Endodermal cell (in vitro differentiated cells): ENCODE measurements around the gene B4GALT6. TPM values are rescaled to one million over a fixed set of nuclear protein-coding genes. Genes with fewer than 3 reads are reported as not detected.

Experiments
- DNase-seq: peaks from one replicate; pipeline ENCODE4 v3.0.0-alpha.2; 2017
- H3K27ac ChIP-seq: 2 replicates; pipeline ENCODE4 v1.5.1; 2013; ENCODE audit warnings: mild to moderate bottlenecking, low read depth, low read length, moderate library complexity
- H3K27me3 ChIP-seq: 2 replicates; pipeline ENCODE4 v1.6.1; 2013; ENCODE audit warnings: mild to moderate bottlenecking, low read length, moderate library complexity; ENCODE audit not compliant: insufficient read depth, control insufficient read depth, poor library complexity, severe bottlenecking
- H3K36me3 ChIP-seq: 2 replicates; pipeline ENCODE4 v1.7.0; 2013; ENCODE audit warnings: mild to moderate bottlenecking, low read length, moderate library complexity; ENCODE audit not compliant: control insufficient read depth, insufficient read depth
- H3K4me1 ChIP-seq: one replicate; pipeline ENCODE4 v1.7.0; 2013; ENCODE audit warnings: low read length; ENCODE audit not compliant: control insufficient read depth, insufficient read depth
- H3K4me3 ChIP-seq: 2 replicates; pipeline ENCODE4 v1.5.1; 2013; ENCODE audit warnings: mild to moderate bottlenecking, low read length, moderate library complexity
- H3K9ac ChIP-seq: 2 replicates; pipeline ENCODE4 v1.6.1; 2013; ENCODE audit warnings: mild to moderate bottlenecking, low read length, moderate library complexity; ENCODE audit not compliant: poor library complexity, severe bottlenecking; ENCODE audit errors: extremely low read depth
- H3K9me3 ChIP-seq: 2 replicates; pipeline ENCODE4 v1.6.1; 2013; ENCODE audit warnings: mild to moderate bottlenecking, low read length, moderate library complexity; ENCODE audit not compliant: control insufficient read depth
- H3K27ac Mint-ChIP-seq: 2 replicates; pipeline ENCODE4 v1.8.0; 2020; ENCODE audit warnings: mixed read lengths
- H3K27me3 Mint-ChIP-seq: 2 replicates; pipeline ENCODE4 v1.8.0; 2021; ENCODE audit warnings: mild to moderate bottlenecking, mixed read lengths; ENCODE audit not compliant: insufficient read depth
- H3K36me3 Mint-ChIP-seq: 2 replicates; pipeline ENCODE4 v1.8.0; 2020; ENCODE audit warnings: low read depth, mixed read lengths
- H3K4me1 Mint-ChIP-seq: 2 replicates; pipeline ENCODE4 v1.8.0; 2020; ENCODE audit warnings: mixed read lengths
- H3K4me3 Mint-ChIP-seq: 2 replicates; pipeline ENCODE4 v1.8.0; 2020; ENCODE audit warnings: mild to moderate bottlenecking, moderate library complexity, mixed read lengths
- H3K9me3 Mint-ChIP-seq: 2 replicates; pipeline ENCODE4 v1.8.0; 2020; ENCODE audit warnings: mild to moderate bottlenecking, mixed read lengths
- CTCF ChIP-seq: fragments of 200-600 bp; sonication (generic); conservative IDR thresholded peaks from 2 replicates; pipeline ENCODE4 v1.5.0; 2021; ENCODE audit warnings: antibody characterized with exemption, mild to moderate bottlenecking
- WGBS, 2 experiments: methylation state at CpG; one replicate each; pipeline versions ENCODE4 v1.1.5 to v1.1.7; 2013; ENCODE audit warnings: missing lambda C conversion rate in 2 of 2, mixed read lengths in 1 of 2; ENCODE audit not compliant: insufficient coverage in 1 of 2, insufficient read length in 1 of 2; 5-methylcytosine and 5-hydroxymethylcytosine counted together
- total RNA-seq, 2 donors: library from RNA; stranded (reverse); fragmentation: NEBNext Ultra II Directional in 1 of 2; extraction: Animal tissue kit (Norgen Biotek cat#: 25700) in 1 of 2; gene quantifications; 2 replicates in 1 of 2; 3 replicates in 1 of 2; pipeline ENCODE4 v1.2.1, GENCODE V29; 2021

Gene B4GALT6
- total RNA-seq, 2 donors from 2014 or later, result 47.7 to 48.4 TPM

GRCh38 chr18:31643003-31643402 is 41.4 kb downstream of the B4GALT6 start:
- Histone ChIP-seq H3K27me3 (no peaks in the 10 kb centered on the region), H3K27ac (no peak overlapping the region), H3K9ac (no peak overlapping the region), H3K9me3 (no peaks in the 10 kb centered on the region), H3K36me3 (peaks cover 7% of the 10 kb centered on the region), H3K4me1 (no peaks in the 10 kb centered on the region), H3K4me3 (no peak overlapping the region)
- no peak for TF ChIP-seq CTCF
- H3K27ac Mint-ChIP-seq, result no peak overlapping the region
- WGBS, 2 experiments, result 87 to 90% methylated on average over 3 of the region's 4 CpGs
- DNase-seq, result no peak
- no peak overlapping the region for H3K4me3 Mint-ChIP-seq
- peaks cover 32% of the 10 kb centered on the region for H3K36me3 Mint-ChIP-seq
- H3K4me1 Mint-ChIP-seq, result peaks cover 13% of the 10 kb centered on the region
- H3K27me3 Mint-ChIP-seq, result no peaks in the 10 kb centered on the region
- H3K9me3 Mint-ChIP-seq, result peaks cover 2% of the 10 kb centered on the region

- DNase-seq, result no peak
- Mint-ChIP-seq H3K36me3 (peaks cover 54% of the 10 kb centered on the region), H3K4me1 (peaks cover 3% of the 10 kb centered on the region), H3K9me3 (peaks cover 5% of the 10 kb centered on the region), H3K27me3 (no peaks in the 10 kb centered on the region), H3K4me3 (no peak overlapping the region), H3K27ac (no peak overlapping the region)
- TF ChIP-seq CTCF, result no peak
- H3K4me3 ChIP-seq, result no peak overlapping the region
- H3K9me3 ChIP-seq, result peaks cover 7% of the 10 kb centered on the region
- H3K27ac ChIP-seq, result no peak overlapping the region
- WGBS, 2 experiments, result 86% methylated on average over 3 of the region's 3 CpGs; no CpG with 5 or more reads in 1 of the 2 experiments
- no peaks in the 10 kb centered on the region for H3K4me1 ChIP-seq
- H3K27me3 ChIP-seq, result no peaks in the 10 kb centered on the region
- no peak overlapping the region for H3K9ac ChIP-seq
- H3K36me3 ChIP-seq, result peaks cover 13% of the 10 kb centered on the region
These were observed 46.9 kb downstream of the B4GALT6 start for GRCh38 chr18:31637445-31637844.

- H3K4me1 Mint-ChIP-seq, result peaks cover 3% of the 10 kb centered on the region
- H3K36me3 Mint-ChIP-seq, result peaks cover 45% of the 10 kb centered on the region
- no peak overlapping the region for H3K27ac Mint-ChIP-seq
- no peak for DNase-seq
- H3K9ac ChIP-seq, result no peak overlapping the region
- H3K4me3 Mint-ChIP-seq, result no peak overlapping the region
- H3K4me3 ChIP-seq, result no peak overlapping the region
- H3K27me3 Mint-ChIP-seq, result no peaks in the 10 kb centered on the region
- no peaks in the 10 kb centered on the region for H3K27me3 ChIP-seq
- H3K4me1 ChIP-seq, result no peaks in the 10 kb centered on the region
- H3K36me3 ChIP-seq, result peaks cover 13% of the 10 kb centered on the region
- no peak for TF ChIP-seq CTCF
- H3K9me3 Mint-ChIP-seq, result peaks cover 5% of the 10 kb centered on the region
- no peak overlapping the region for H3K27ac ChIP-seq
- H3K9me3 ChIP-seq, result peaks cover 7% of the 10 kb centered on the region
These were observed 48.0 kb downstream of the B4GALT6 start for GRCh38 chr18:31636387-31636786.
